Skeletal muscle tissue (tissue), 4 donors: Measurements from ENCODE around the gene SSBP4. TPM values are rescaled to one million over a fixed set of nuclear protein-coding genes. Genes with fewer than 3 reads are reported as not detected.

ENCODE experiments used
- H3K27ac ChIP-seq: one replicate; pipeline ENCODE4 v1.7.0; 2013; ENCODE audit warnings: mild to moderate bottlenecking, low read depth, low read length, inconsistent platforms
- H3K27me3 ChIP-seq, 3 donors: one replicate each; pipeline ENCODE4 v1.7.0; 2013; ENCODE audit warnings: low read length in 3 of 3; ENCODE audit not compliant: control insufficient read depth in 3 of 3, insufficient read depth in 3 of 3
- H3K36me3 ChIP-seq, 3 donors: one replicate each; pipeline ENCODE4 v1.7.0; 2013; ENCODE audit warnings: low read length in 3 of 3; ENCODE audit not compliant: control insufficient read depth in 3 of 3, insufficient read depth in 3 of 3
- H3K4me1 ChIP-seq, 3 donors: one replicate each; pipeline ENCODE4 v1.7.0; 2013; ENCODE audit warnings: low read length in 3 of 3, mild to moderate bottlenecking in 3 of 3; ENCODE audit not compliant: control insufficient read depth in 3 of 3, insufficient read depth in 3 of 3
- H3K4me3 ChIP-seq, 3 donors: one replicate each; pipeline ENCODE4 v1.7.0; 2013; ENCODE audit warnings: low read length in 3 of 3
- H3K9ac ChIP-seq, 3 donors: one replicate each; pipeline ENCODE4 v1.7.0; 2013; ENCODE audit warnings: low read length in 3 of 3, mild to moderate bottlenecking in 3 of 3, moderate library complexity in 2 of 3, low read depth in 1 of 3
- H3K9me3 ChIP-seq, 3 donors: one replicate each; pipeline ENCODE4 v1.7.0; 2013; ENCODE audit warnings: low read length in 3 of 3; ENCODE audit not compliant: control insufficient read depth in 3 of 3
- total RNA-seq: library from RNA; depleted of rRNA; stranded (reverse); fragments of >200 nt; gene quantifications from one replicate; pipeline ENCODE4 v1.2.3, GENCODE V29; 2014
- donor health status: Osteomylitis.

The SSBP4 gene
- total RNA-seq, 1 donor from 2014 or later = 79.3 TPM

- no peak overlapping the region for H3K27ac ChIP-seq
- peaks cover 10 to 32% (median 17%) of the 10 kb centered on the region in 3 donors for H3K4me1 ChIP-seq
- no peak overlapping the region for H3K4me3 ChIP-seq
- H3K36me3 ChIP-seq = peaks cover 43 to 53% (median 52%) of the 10 kb centered on the region in 3 donors
- H3K27me3 ChIP-seq = no peaks in the 10 kb centered on the region
- peak overlapping the region in 2 of 3 donors; percentile 14 to 45 for H3K9ac ChIP-seq
- no peaks in the 10 kb centered on the region for H3K9me3 ChIP-seq
These were observed 32.0 kb downstream of the SSBP4 start for GRCh38 chr19:18450931-18451836.

GRCh38 chr19:18452386-18452785, 33.2 kb downstream of the SSBP4 start:
- no peak overlapping the region for H3K27ac ChIP-seq
- H3K4me3 ChIP-seq = no peak overlapping the region
- H3K4me1 ChIP-seq = peaks cover 19 to 44% (median 28%) of the 10 kb centered on the region in 3 donors
- no peaks in the 10 kb centered on the region for H3K9me3 ChIP-seq
- H3K9ac ChIP-seq = peak overlapping the region in 2 of 3 donors; percentile 7 to 25
- H3K27me3 ChIP-seq = no peaks in the 10 kb centered on the region
- peaks cover 32 to 43% (median 42%) of the 10 kb centered on the region in 3 donors for H3K36me3 ChIP-seq

GRCh38 chr19:18453269-18454024, 34.2 kb downstream of the SSBP4 start:
- no peaks in the 10 kb centered on the region for H3K9me3 ChIP-seq
- peaks cover 26 to 43% (median 40%) of the 10 kb centered on the region in 3 donors for H3K36me3 ChIP-seq
- no peaks in the 10 kb centered on the region for H3K27me3 ChIP-seq
- H3K9ac ChIP-seq = peak overlapping the region in 1 of 3 donors; percentile 8
- peaks cover 26 to 55% (median 38%) of the 10 kb centered on the region in 3 donors for H3K4me1 ChIP-seq
- H3K27ac ChIP-seq = peak overlapping the region; percentile 2
- no peak overlapping the region for H3K4me3 ChIP-seq

- Histone ChIP-seq H3K36me3 (peaks cover 8 to 32% (median 23%) of the 10 kb centered on the region in 3 donors), H3K9ac (peak overlapping the region; percentile 20 to 66 (median 45)), H3K4me3 (no peak overlapping the region), H3K4me1 (peaks cover 42 to 71% (median 58%) of the 10 kb centered on the region in 3 donors), H3K27me3 (no peaks in the 10 kb centered on the region), H3K9me3 (no peaks in the 10 kb centered on the region), H3K27ac (peak overlapping the region; percentile 95)
These were observed 37.1 kb downstream of the SSBP4 start for GRCh38 chr19:18456279-18456678.

GRCh38 chr19:18456974-18457373, 37.8 kb downstream of the SSBP4 start:
- Histone ChIP-seq H3K9ac (peak overlapping the region; percentile 27 to 66 (median 54)), H3K27ac (peak overlapping the region; percentile 95), H3K27me3 (no peaks in the 10 kb centered on the region), H3K4me1 (peaks cover 49 to 71% (median 62%) of the 10 kb centered on the region in 3 donors), H3K4me3 (no peak overlapping the region), H3K9me3 (no peaks in the 10 kb centered on the region), H3K36me3 (peaks cover 8 to 31% (median 26%) of the 10 kb centered on the region in 3 donors)

GRCh38 chr19:18457483-18458331, 38.5 kb downstream of the SSBP4 start:
- H3K4me3 ChIP-seq = no peak overlapping the region
- peak overlapping the region; percentile 27 to 66 (median 54) for H3K9ac ChIP-seq
- H3K36me3 ChIP-seq = peaks cover 7 to 29% (median 23%) of the 10 kb centered on the region in 3 donors
- no peaks in the 10 kb centered on the region for H3K9me3 ChIP-seq
- H3K27ac ChIP-seq = peak overlapping the region; percentile 95
- peaks cover 50 to 70% (median 66%) of the 10 kb centered on the region in 3 donors for H3K4me1 ChIP-seq
- H3K27me3 ChIP-seq = no peaks in the 10 kb centered on the region

- Histone ChIP-seq H3K4me1 (peaks cover 76 to 92% (median 91%) of the 10 kb centered on the region in 3 donors), H3K4me3 (peak overlapping the region; percentile 6 to 60 (median 7)), H3K9me3 (no peaks in the 10 kb centered on the region), H3K36me3 (peaks cover 7 to 30% (median 26%) of the 10 kb centered on the region in 3 donors), H3K9ac (peak overlapping the region; percentile 29 to 79 (median 57)), H3K27ac (peak overlapping the region; percentile 95), H3K27me3 (no peaks in the 10 kb centered on the region)
These were observed 41.7 kb downstream of the SSBP4 start for GRCh38 chr19:18460900-18461299.

- no peaks in the 10 kb centered on the region for H3K9me3 ChIP-seq
- H3K4me3 ChIP-seq = peak overlapping the region in 2 of 3 donors; percentile 6 to 29
- H3K27ac ChIP-seq = peak overlapping the region; percentile 95
- H3K4me1 ChIP-seq = peaks cover 82 to 92% (median 91%) of the 10 kb centered on the region in 3 donors
- H3K36me3 ChIP-seq = peaks cover 4 to 25% (median 25%) of the 10 kb centered on the region in 3 donors
- peak overlapping the region in 2 of 3 donors; percentile 29 to 79 for H3K9ac ChIP-seq
- H3K27me3 ChIP-seq = no peaks in the 10 kb centered on the region
These were observed 42.3 kb downstream of the SSBP4 start for GRCh38 chr19:18461471-18461870.

GRCh38 chr19:18464646-18465045, 45.4 kb downstream of the SSBP4 start:
- peak overlapping the region; percentile 95 for H3K27ac ChIP-seq
- peaks cover 86 to 90% (median 89%) of the 10 kb centered on the region in 3 donors for H3K4me1 ChIP-seq
- peaks cover 4 to 21% (median 18%) of the 10 kb centered on the region in 3 donors for H3K36me3 ChIP-seq
- peak overlapping the region; percentile 68 to 79 (median 72) for H3K9ac ChIP-seq
- H3K9me3 ChIP-seq = no peaks in the 10 kb centered on the region
- peak overlapping the region; percentile 23 to 52 (median 31) for H3K4me3 ChIP-seq
- no peaks in the 10 kb centered on the region for H3K27me3 ChIP-seq
